Natural killer cell (primary cell): ENCODE data around the gene SLC25A17. TPM values are rescaled to one million over a fixed set of nuclear protein-coding genes. Genes with fewer than 3 reads are reported as not detected.
"Not testable (repeated sequence)": the region's sequence is repeated elsewhere in the genome, so short reads cannot be mapped to it uniquely, and the experiment has no call there.

Experiments
- ATAC-seq, 3 donors: fragments of 150-1000 bp in 2 of 3; fragments of 200-7000 bp in 1 of 3; cut with Tn5 transposase; 1 replicate in 1 of 3; 2 replicates in 2 of 3; pipeline ENCODE4 v1.10.0; 2021; ENCODE audit warnings: mild to moderate bottlenecking in 2 of 3, moderate library complexity in 2 of 3
- DNase-seq, 2 donors: peaks; one replicate each; pipeline versions ENCODE4 v3.0.0 to v3.0.0-alpha.2; 2013 to 2021; ENCODE audit warnings: mixed read lengths in 1 of 2
- H3K27ac ChIP-seq: one replicate; pipeline ENCODE4 v1.5.1; 2013; ENCODE audit warnings: mild to moderate bottlenecking, low read length
- H3K27me3 ChIP-seq: one replicate; pipeline ENCODE4 v1.6.1; 2013; ENCODE audit warnings: low read length; ENCODE audit not compliant: control insufficient read depth, insufficient read depth
- H3K36me3 ChIP-seq: one replicate; pipeline ENCODE4 v1.6.1; 2013; ENCODE audit warnings: low read length; ENCODE audit not compliant: control insufficient read depth, insufficient read depth
- H3K4me1 ChIP-seq: one replicate; pipeline ENCODE4 v1.6.1; 2013; ENCODE audit warnings: low read length; ENCODE audit not compliant: control insufficient read depth, insufficient read depth
- H3K4me3 ChIP-seq: one replicate; pipeline ENCODE4 v1.5.1; 2013; ENCODE audit warnings: low read length
- H3K9me3 ChIP-seq: one replicate; pipeline ENCODE4 v1.6.1; 2013; ENCODE audit warnings: low read length; ENCODE audit not compliant: control insufficient read depth, insufficient read depth
- H3K27ac Mint-ChIP-seq, 2 donors: one replicate each; pipeline ENCODE4 v1.8.0; 2022; ENCODE audit warnings: mild to moderate bottlenecking in 2 of 2, mixed read lengths in 2 of 2, moderate library complexity in 1 of 2
- H3K27me3 Mint-ChIP-seq, 2 donors: one replicate each; pipeline ENCODE4 v1.8.0; 2022; ENCODE audit warnings: low read depth in 2 of 2, mixed read lengths in 2 of 2
- H3K36me3 Mint-ChIP-seq: one replicate; pipeline ENCODE4 v1.8.0; 2022; ENCODE audit warnings: mixed read lengths
- H3K4me1 Mint-ChIP-seq, 2 donors: one replicate each; pipeline ENCODE4 v1.8.0; 2022; ENCODE audit warnings: mixed read lengths in 2 of 2
- H3K4me3 Mint-ChIP-seq: one replicate; pipeline ENCODE4 v1.8.0; 2022; ENCODE audit warnings: mild to moderate bottlenecking, moderate library complexity, mixed read lengths
- H3K9me3 Mint-ChIP-seq, 2 donors: one replicate each; pipeline ENCODE4 v1.8.0; 2022; ENCODE audit warnings: mixed read lengths in 2 of 2
- WGBS: methylation state at CpG from one replicate; pipeline ENCODE4 v1.1.7; 2013; ENCODE audit warnings: missing lambda C conversion rate; ENCODE audit not compliant: insufficient coverage; 5-methylcytosine and 5-hydroxymethylcytosine counted together
- intact Hi-C: fragments of 100-400 bp; cut with micrococcal nuclease; formaldehyde crosslinking; loops from one replicate; pipeline ENCODE4 v1.14.2; 2022
- total RNA-seq, 4 donors: library from RNA; stranded (reverse); fragments of 120-200 nt in 1 of 4; gene quantifications; one replicate each; pipeline versions ENCODE4 v1.2.3 to v1.2.4, GENCODE V29; 2013 to 2022
- TF ChIP-seq, protein P1 (sequence below): fragments of 200-600 bp; IDR thresholded peaks from one replicate; pipeline ENCODE4 v1.8.0; 2022; ENCODE audit warnings: antibody characterized with exemption

SLC25A17 gene
- total RNA-seq, 3 donors from 2014 or later (not counting 1 experiment from before 2014, with no cell fraction given): 9.2 to 13.4 (median 10.0) TPM

DNA sequence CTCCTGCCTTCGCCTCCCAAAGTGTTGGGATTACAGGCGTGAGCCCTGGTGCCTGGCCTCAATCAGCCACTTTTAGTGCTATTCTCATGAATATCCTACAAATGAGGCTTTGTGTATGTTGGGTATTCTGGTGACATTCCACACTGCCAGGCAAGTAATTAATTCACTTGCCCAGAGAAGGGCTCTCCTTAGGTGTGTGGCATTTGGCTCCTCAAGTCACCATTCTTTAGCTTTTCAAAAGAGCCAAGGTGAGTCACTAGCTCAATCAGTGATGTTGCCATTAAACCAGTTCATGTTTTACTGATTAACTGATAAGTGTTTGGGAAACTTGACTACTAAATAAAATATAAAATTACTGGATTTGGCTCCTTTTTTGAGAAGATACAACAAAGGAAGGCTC, 52.2 kb downstream of the SLC25A17 start:
- Histone ChIP-seq H3K27ac (no peak overlapping the region), H3K4me1 (no peaks in the 10 kb centered on the region), H3K36me3 (peaks cover 18% of the 10 kb centered on the region), H3K27me3 (no peaks in the 10 kb centered on the region), H3K4me3 (no peak overlapping the region), H3K9me3 (no peaks in the 10 kb centered on the region)
- DNase-seq: no peak
- Mint-ChIP-seq H3K27ac (no peak overlapping the region), H3K4me3 (no peak overlapping the region), H3K27me3 (no peaks in the 10 kb centered on the region), H3K36me3 (no peaks in the 10 kb centered on the region), H3K9me3 (no peaks in the 10 kb centered on the region), H3K4me1 (peaks cover 5 to 10% of the 10 kb centered on the region in 2 donors)
- TF ChIP-seq, protein P1, sequence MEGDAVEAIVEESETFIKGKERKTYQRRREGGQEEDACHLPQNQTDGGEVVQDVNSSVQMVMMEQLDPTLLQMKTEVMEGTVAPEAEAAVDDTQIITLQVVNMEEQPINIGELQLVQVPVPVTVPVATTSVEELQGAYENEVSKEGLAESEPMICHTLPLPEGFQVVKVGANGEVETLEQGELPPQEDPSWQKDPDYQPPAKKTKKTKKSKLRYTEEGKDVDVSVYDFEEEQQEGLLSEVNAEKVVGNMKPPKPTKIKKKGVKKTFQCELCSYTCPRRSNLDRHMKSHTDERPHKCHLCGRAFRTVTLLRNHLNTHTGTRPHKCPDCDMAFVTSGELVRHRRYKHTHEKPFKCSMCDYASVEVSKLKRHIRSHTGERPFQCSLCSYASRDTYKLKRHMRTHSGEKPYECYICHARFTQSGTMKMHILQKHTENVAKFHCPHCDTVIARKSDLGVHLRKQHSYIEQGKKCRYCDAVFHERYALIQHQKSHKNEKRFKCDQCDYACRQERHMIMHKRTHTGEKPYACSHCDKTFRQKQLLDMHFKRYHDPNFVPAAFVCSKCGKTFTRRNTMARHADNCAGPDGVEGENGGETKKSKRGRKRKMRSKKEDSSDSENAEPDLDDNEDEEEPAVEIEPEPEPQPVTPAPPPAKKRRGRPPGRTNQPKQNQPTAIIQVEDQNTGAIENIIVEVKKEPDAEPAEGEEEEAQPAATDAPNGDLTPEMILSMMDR: no peak
- intact Hi-C loops: no loop called here
- 96% methylated on average over 2 of the region's 2 CpGs for WGBS
- ATAC-seq: no peak

DNA sequence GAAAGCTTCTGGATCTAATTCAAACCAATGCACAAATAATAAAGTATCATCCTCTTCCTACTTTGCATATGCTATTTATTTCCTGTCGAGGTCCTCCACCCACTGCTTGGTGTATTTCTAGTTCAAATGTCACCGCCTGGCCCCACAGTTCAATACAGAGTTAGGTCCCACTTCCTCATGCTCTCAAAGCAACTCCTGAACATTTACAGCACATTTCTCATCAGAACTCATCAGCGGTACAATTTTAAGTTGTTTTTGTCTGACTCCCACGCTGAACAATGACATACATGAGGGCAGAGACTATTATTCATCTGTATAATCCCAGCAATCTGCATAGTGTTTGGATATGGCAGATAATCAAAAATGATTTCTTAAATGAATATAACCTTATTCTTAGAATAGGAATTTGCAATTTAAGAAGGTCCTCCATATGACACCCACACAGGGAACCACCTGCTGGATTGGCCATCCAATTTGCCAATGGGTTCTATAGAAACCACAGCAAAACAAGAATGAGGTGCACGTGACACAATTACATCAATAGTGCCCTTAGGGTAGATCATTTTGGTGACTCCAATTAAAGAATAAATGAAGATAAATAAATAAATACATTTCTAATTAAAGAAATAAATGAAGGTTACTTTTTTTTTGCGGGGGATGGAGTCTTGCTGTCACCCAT, 54.2 kb downstream of the SLC25A17 start:
- Mint-ChIP-seq H3K27me3 (no peaks in the 10 kb centered on the region), H3K9me3 (no peaks in the 10 kb centered on the region), H3K4me1 (peaks cover 5 to 10% of the 10 kb centered on the region in 2 donors), H3K27ac (no peak overlapping the region), H3K36me3 (no peaks in the 10 kb centered on the region), H3K4me3 (no peak overlapping the region)
- peak overlapping the region; percentile 35 for H3K27ac ChIP-seq
- intact Hi-C loops: no loop called here
- ATAC-seq: no peak
- H3K27me3 ChIP-seq: no peaks in the 10 kb centered on the region
- H3K9me3 ChIP-seq: no peaks in the 10 kb centered on the region
- 51% methylated on average over 5 of the region's 6 CpGs for WGBS
- peak in 1 of 2 donors; percentile 48 for DNase-seq
- H3K4me1 ChIP-seq: no peaks in the 10 kb centered on the region
- H3K4me3 ChIP-seq: no peak overlapping the region
- H3K36me3 ChIP-seq: peaks cover 4% of the 10 kb centered on the region
- TF ChIP-seq, protein P1: no peak

DNA sequence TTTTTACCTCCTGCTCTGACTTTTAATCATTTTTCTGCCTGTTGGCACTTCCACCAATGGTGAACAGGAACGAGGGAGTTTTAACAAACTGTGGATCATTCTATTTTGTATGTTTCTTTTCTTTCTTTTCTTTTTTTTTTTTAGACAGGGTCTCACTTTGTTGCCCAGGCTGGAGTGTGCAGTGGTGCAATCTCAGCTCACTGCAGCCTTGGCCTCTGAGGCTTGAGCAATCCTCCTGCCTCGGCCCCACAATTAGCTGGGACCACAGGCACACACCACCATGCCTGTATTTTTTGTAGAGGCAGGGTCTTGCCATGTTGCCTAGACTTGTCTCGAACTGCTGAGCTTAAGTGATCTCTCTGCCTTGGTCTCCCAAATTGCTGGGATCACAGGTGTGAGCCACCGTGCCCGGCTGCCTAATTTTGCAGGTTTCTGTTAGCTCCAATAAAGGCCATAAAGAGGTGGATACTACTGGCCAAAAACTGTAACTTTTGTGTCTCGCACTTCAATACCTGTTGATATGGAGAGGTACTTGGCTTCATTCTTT, 59.8 kb downstream of the SLC25A17 start:
- no peak overlapping the region for H3K27ac ChIP-seq
- no peak for DNase-seq
- no peak overlapping the region for H3K4me3 ChIP-seq
- Mint-ChIP-seq H3K4me3 (no peak overlapping the region), H3K9me3 (no peaks in the 10 kb centered on the region), H3K27me3 (no peaks in the 10 kb centered on the region), H3K36me3 (no peaks in the 10 kb centered on the region), H3K4me1 (no peaks in the 10 kb centered on the region), H3K27ac (no peak overlapping the region)
- 92% methylated on average over 5 of the region's 6 CpGs for WGBS
- H3K27me3 ChIP-seq: no peaks in the 10 kb centered on the region
- no peaks in the 10 kb centered on the region for H3K36me3 ChIP-seq
- no peaks in the 10 kb centered on the region for H3K9me3 ChIP-seq
- intact Hi-C loops: no loop called here
- H3K4me1 ChIP-seq: no peaks in the 10 kb centered on the region
- no peak for ATAC-seq
- TF ChIP-seq, protein P1: no peak

DNA sequence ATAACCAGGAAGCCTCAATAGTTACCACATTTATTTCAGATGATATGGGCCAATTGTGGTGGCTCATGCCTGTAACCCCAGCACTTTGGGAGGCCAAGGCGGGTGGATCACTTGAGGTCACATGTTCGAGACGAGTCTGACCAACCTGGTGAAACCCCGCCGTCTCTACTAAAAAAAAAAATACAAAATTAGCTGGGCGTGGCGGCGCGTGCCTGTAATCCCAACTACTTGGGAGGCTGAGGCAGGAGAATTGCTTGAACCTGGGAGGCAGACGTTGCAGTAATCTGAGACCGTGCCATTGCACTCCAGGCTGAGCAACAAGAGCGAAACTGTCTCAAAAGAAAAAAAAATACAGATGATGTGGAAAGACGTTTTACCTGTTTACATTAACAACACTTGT, 60.3 kb downstream of the SLC25A17 start:
- H3K4me3 Mint-ChIP-seq, ATAC-seq, H3K9me3 ChIP-seq, H3K27me3 Mint-ChIP-seq, H3K27me3 ChIP-seq, intact Hi-C loops, H3K27ac Mint-ChIP-seq, H3K36me3 Mint-ChIP-seq, H3K9me3 Mint-ChIP-seq, H3K4me1 Mint-ChIP-seq, DNase-seq, H3K36me3 ChIP-seq, H3K27ac ChIP-seq, H3K4me3 ChIP-seq, H3K4me1 ChIP-seq: not testable (repeated sequence)
- WGBS: 88% methylated on average over 12 of the region's 13 CpGs
